H1 (cell line): ENCODE data around the gene RAD51B. TPM values are rescaled to one million over a fixed set of nuclear protein-coding genes. Genes with fewer than 3 reads are reported as not detected.

ENCODE experiments used
- CTCF ChIA-PET: fragments of 300-600 bp; sonication (Branson Sonifier 250); formaldehyde crosslinking; loops from one replicate; lab custom pipeline; 2021; ENCODE audit not compliant: partially characterized antibody; lab: Charles Lee
- POLR2A ChIA-PET: fragments of 300-600 bp; sonication (Branson Sonifier 250); formaldehyde crosslinking; loops from one replicate; lab custom pipeline; 2021; ENCODE audit warnings: inconsistent platforms; ENCODE audit not compliant: partially characterized antibody; lab: Charles Lee
- DNase-seq, 2 experiments: peaks; one replicate each; pipeline versions ENCODE4 v3.0.0 to v3.0.0-alpha.2; 2010 to 2022; ENCODE audit warnings: low spot score in 2 of 2, low read depth in 1 of 2, mixed read lengths in 1 of 2
- FAIRE-seq: peaks from 2 replicates; lab custom pipeline; 2011; peaks lifted over from hg19 to GRCh38; lab: Jason Lieb, UNC
- H2AFZ ChIP-seq: 2 replicates; pipeline ENCODE4 v1.8.1; 2012; ENCODE audit warnings: low read length, inconsistent platforms
- H2AK5ac ChIP-seq: 2 replicates; pipeline ENCODE4 v1.6.1; 2013; ENCODE audit warnings: low read depth, low read length
- H2BK120ac ChIP-seq: replicated peaks from 2 replicates; pipeline ENCODE3; 2013; ENCODE audit warnings: low read depth, low read length, inconsistent platforms
- H2BK12ac ChIP-seq: 2 replicates; pipeline ENCODE4 v1.6.1; 2013; ENCODE audit warnings: low read depth, low read length
- H2BK15ac ChIP-seq: 2 replicates; pipeline ENCODE4 v1.6.1; 2013; ENCODE audit warnings: low read length
- H2BK20ac ChIP-seq: 2 replicates; pipeline ENCODE4 v1.6.1; 2013; ENCODE audit warnings: low read length
- H2BK5ac ChIP-seq: 2 replicates; pipeline ENCODE4 v1.6.1; 2013; ENCODE audit warnings: low read depth, low read length
- H3K14ac ChIP-seq: 2 replicates; pipeline ENCODE4 v1.6.1; 2013; ENCODE audit warnings: inconsistent platforms; ENCODE audit not compliant: insufficient read length
- H3K18ac ChIP-seq: 2 replicates; pipeline ENCODE4 v1.6.1; 2013; ENCODE audit warnings: low read length; ENCODE audit errors: extremely low read depth
- H3K23ac ChIP-seq: 2 replicates; pipeline ENCODE4 v1.6.1; 2013; ENCODE audit warnings: inconsistent platforms; ENCODE audit not compliant: insufficient read length
- H3K23me2 ChIP-seq: 2 replicates; pipeline ENCODE4 v1.6.1; 2013; ENCODE audit warnings: low read depth, low read length
- H3K27ac ChIP-seq: 2 replicates; pipeline ENCODE4 v1.6.1; 2011; ENCODE audit warnings: low read depth, low read length, inconsistent platforms
- H3K27me3 ChIP-seq, 4 experiments: replicated peaks in 1 of 4; 1 replicate in 1 of 4; 2 replicates in 3 of 4; pipeline versions ENCODE4 v1.6.1 to v1.8.1; 2011 to 2013; ENCODE audit warnings: low read length in 3 of 4, mild to moderate bottlenecking in 3 of 4, inconsistent platforms in 2 of 4, mixed read lengths in 2 of 4, moderate library complexity in 1 of 4; ENCODE audit not compliant: control insufficient read depth in 3 of 4, insufficient read depth in 3 of 4; ENCODE audit errors: extremely low read depth in 1 of 4
- H3K36me3 ChIP-seq, 4 experiments: 2 replicates each; pipeline versions ENCODE4 v1.6.1 to v1.8.1; 2011 to 2013; ENCODE audit warnings: mild to moderate bottlenecking in 4 of 4, low read length in 3 of 4, moderate library complexity in 2 of 4, control low read depth in 1 of 4, inconsistent platforms in 1 of 4; ENCODE audit not compliant: insufficient read depth in 4 of 4, control insufficient read depth in 2 of 4
- H3K4ac ChIP-seq: replicated peaks from 2 replicates; pipeline ENCODE3; 2013; ENCODE audit warnings: low read length, low read depth, mixed read lengths, inconsistent platforms; ENCODE audit not compliant: insufficient read length
- H3K4me1 ChIP-seq, 4 experiments: replicated peaks in 1 of 4; 1 replicate in 1 of 4; 2 replicates in 3 of 4; pipeline versions ENCODE4 v1.6.1 to v1.8.1; 2011 to 2013; ENCODE audit warnings: low read length in 3 of 4, inconsistent platforms in 2 of 4, mixed read lengths in 1 of 4; ENCODE audit not compliant: insufficient read depth in 4 of 4, control insufficient read depth in 3 of 4
- H3K4me2 ChIP-seq, 2 experiments: 2 replicates each; pipeline versions ENCODE4 v1.6.1 to v1.8.1; 2011 to 2013; ENCODE audit warnings: low read depth in 2 of 2, low read length in 2 of 2, control low read depth in 1 of 2, inconsistent platforms in 1 of 2, mild to moderate bottlenecking in 1 of 2; ENCODE audit not compliant: insufficient read depth in 1 of 2
- H3K4me3 ChIP-seq, 4 experiments: fragments of 200-600, 300-600 bp in 1 of 4; sonication (generic), shearing (Covaris generic), sonication (Bioruptor Twin) in 1 of 4; 2 replicates each; pipeline versions ENCODE4 v1.5.1 to v1.8.1; 2011 to 2016; ENCODE audit warnings: low read length in 4 of 4, low read depth in 3 of 4, control low read depth in 2 of 4, inconsistent platforms in 2 of 4, mild to moderate bottlenecking in 2 of 4, mixed read lengths in 1 of 4, moderate library complexity in 1 of 4; ENCODE audit not compliant: insufficient read depth in 2 of 4; ENCODE audit errors: extremely low read depth in 1 of 4
- H3K56ac ChIP-seq: replicated peaks from 2 replicates; pipeline ENCODE3; 2013; ENCODE audit warnings: low read depth, mild to moderate bottlenecking, mixed read lengths, low read length, inconsistent platforms; ENCODE audit not compliant: insufficient read length
- H3K79me1 ChIP-seq: 2 replicates; pipeline ENCODE4 v1.6.1; 2013; ENCODE audit warnings: low read depth, low read length, control low read depth
- H3K79me2 ChIP-seq, 2 experiments: 2 replicates each; pipeline versions ENCODE4 v1.6.1 to v1.8.1; 2012 to 2013; ENCODE audit warnings: low read length in 2 of 2, mild to moderate bottlenecking in 2 of 2, inconsistent platforms in 1 of 2; ENCODE audit not compliant: insufficient read depth in 2 of 2, control insufficient read depth in 1 of 2
- H3K9ac ChIP-seq, 4 experiments: replicated peaks in 1 of 4; 1 replicate in 1 of 4; 2 replicates in 3 of 4; pipeline versions ENCODE4 v1.6.1 to v1.8.1; 2011 to 2013; ENCODE audit warnings: low read depth in 3 of 4, low read length in 3 of 4, control low read depth in 2 of 4, mild to moderate bottlenecking in 2 of 4, moderate library complexity in 2 of 4, inconsistent platforms in 1 of 4; ENCODE audit errors: extremely low read depth in 1 of 4
- H3K9me3 ChIP-seq, 2 experiments: 2 replicates each; pipeline versions ENCODE4 v1.6.1 to v1.8.1; 2012 to 2013; ENCODE audit warnings: mild to moderate bottlenecking in 2 of 2, moderate library complexity in 2 of 2, control low read depth in 1 of 2, inconsistent platforms in 1 of 2, low read depth in 1 of 2, low read length in 1 of 2, mixed read lengths in 1 of 2; ENCODE audit not compliant: insufficient read depth in 2 of 2
- H4K20me1 ChIP-seq, 2 experiments: replicated peaks in 1 of 2; 2 replicates each; pipeline versions ENCODE3 to v1.8.1; 2011 to 2013; ENCODE audit warnings: inconsistent platforms in 2 of 2, low read length in 2 of 2, mild to moderate bottlenecking in 1 of 2; ENCODE audit not compliant: insufficient read depth in 2 of 2, control insufficient read depth in 1 of 2
- H4K5ac ChIP-seq: 2 replicates; pipeline ENCODE4 v1.6.1; 2013; ENCODE audit warnings: low read length, low read depth, mixed read lengths, inconsistent platforms; ENCODE audit not compliant: insufficient read length
- H4K8ac ChIP-seq: 2 replicates; pipeline ENCODE4 v1.8.0; 2013; ENCODE audit warnings: mild to moderate bottlenecking, moderate library complexity, low read length, inconsistent platforms; ENCODE audit not compliant: insufficient read depth; ENCODE audit errors: extremely low read depth
- H4K91ac ChIP-seq: replicated peaks from 2 replicates; pipeline ENCODE3; 2013; ENCODE audit warnings: low read length, mixed read lengths, inconsistent platforms; ENCODE audit not compliant: insufficient read length
- GABPA ChIP-seq: IDR thresholded peaks from 2 replicates; pipeline ENCODE4 v1.6.1; 2011; ENCODE audit warnings: mild to moderate bottlenecking, low read length, moderate library complexity, borderline replicate concordance; ENCODE audit not compliant: insufficient read depth
- NANOG ChIP-seq: IDR thresholded peaks from 2 replicates; pipeline ENCODE4 v1.6.1; 2011; ENCODE audit warnings: low read length, low read depth, mild to moderate bottlenecking, inconsistent platforms; ENCODE audit not compliant: insufficient read depth, poor library complexity, severe bottlenecking
- SIN3A ChIP-seq, 2 experiments: IDR thresholded peaks in 1 of 2; conservative IDR thresholded peaks in 1 of 2; 2 replicates each; pipeline ENCODE4 v1.6.1; 2011 to 2012; ENCODE audit warnings: low read length in 2 of 2, improper control_type of control experiment in 1 of 2, low read depth in 1 of 2, mild to moderate bottlenecking in 1 of 2
- SRF ChIP-seq: IDR thresholded peaks from 2 replicates; pipeline ENCODE4 v1.6.1; 2011; ENCODE audit warnings: mild to moderate bottlenecking, low read depth, low read length, moderate library complexity
- WGBS, 2 experiments: shearing (Covaris generic) in 1 of 2; methylation state at CpG; one replicate each; pipeline versions ENCODE4 v1.1.6 to v1.1.7; 2013 to 2015; ENCODE audit warnings: low lambda C conversion rate in 2 of 2, mixed read lengths in 2 of 2, inconsistent platforms in 1 of 2, low coverage in 1 of 2, missing lambda C conversion rate in 1 of 2; ENCODE audit not compliant: insufficient replicate concordance in 2 of 2, insufficient coverage in 1 of 2, insufficient read length in 1 of 2; ENCODE audit errors: extremely low coverage in 1 of 2, missing lambda C conversion rate in 1 of 2; 5-methylcytosine and 5-hydroxymethylcytosine counted together
- polyA plus RNA-seq, 7 experiments: library from polyadenylated mRNA; depleted of rRNA in 3 of 7; stranded (reverse) in 5 of 7; unstranded in 2 of 7; fragments of >200 nt in 5 of 7; fragments of 200-250 nt in 2 of 7; gene quantifications; 1 replicate in 5 of 7; 2 replicates in 1 of 7; 4 replicates in 1 of 7; pipeline versions ENCODE4 v1.2.1 to v1.2.3, GENCODE V29; 2011 to 2013; ENCODE audit warnings: missing spikeins in 2 of 7, mixed read lengths in 2 of 7
- total RNA-seq: library from RNA; stranded (reverse); fragmentation: NEBNext Ultra II Directional; extraction: Animal tissue kit (Norgen Biotek cat#: 25700); gene quantifications from 2 replicates; pipeline ENCODE4 v1.2.1, GENCODE V29; 2021

Gene RAD51B
- total and polyA plus RNA-seq, 2 of the 8 experiments (the other 6 are each of a cell fraction or from before 2014, with no cell fraction given): 3.9 to 14.9 TPM

- no peaks in the 10 kb centered on the region for H3K36me3 ChIP-seq
- no peak overlapping the region for H4K5ac ChIP-seq
- H3K4ac ChIP-seq: no peak overlapping the region
- no peak overlapping the region for H2AK5ac ChIP-seq
- H3K9me3 ChIP-seq: no peaks in the 10 kb centered on the region
- no peak overlapping the region for H2BK120ac ChIP-seq
- H3K23me2 ChIP-seq: no peaks in the 10 kb centered on the region
- no peaks in the 10 kb centered on the region for H3K79me2 ChIP-seq
- no peak overlapping the region for H3K18ac ChIP-seq
- H2BK20ac ChIP-seq: no peak overlapping the region
- CTCF ChIA-PET: interaction anchor here (0.6 to 1.0 kb wide), 3 partner anchors 18 to 68 kb away, joined by 3 to 4 read pairs (median 3); no protein-coding TSS in a partner anchor
- H3K27me3 ChIP-seq: no peaks in the 10 kb centered on the region
- TF ChIP-seq SRF (no peak), NANOG (no peak), GABPA (no peak), SIN3A (conservative IDR thresholded peaks at IDR 0.05 in 1 of 2, IDR thresholded peaks at IDR 0.05 in 1 of 2; ENCODE audit: low read depth in 1 of 2, low read length in 2 of 2) (no peak)
- no peak overlapping the region for H3K56ac ChIP-seq
- H3K9ac ChIP-seq: no peak overlapping the region
- H3K4me3 ChIP-seq: no peak overlapping the region
- no peak overlapping the region for H2BK12ac ChIP-seq
- DNase-seq (no peak), FAIRE-seq (no peak)
- no peak overlapping the region for H4K91ac ChIP-seq
- H4K8ac ChIP-seq: no peak overlapping the region
- H2BK5ac ChIP-seq: no peak overlapping the region
- H4K20me1 ChIP-seq: no peaks in the 10 kb centered on the region
- WGBS, 2 experiments: 94% methylated on average over 3 of the region's 3 CpGs; no CpG with 5 or more reads in 1 of the 2 experiments
- no peaks in the 10 kb centered on the region for H3K79me1 ChIP-seq
- H2AFZ ChIP-seq: no peak overlapping the region
- no peak overlapping the region for H3K4me2 ChIP-seq
- no peak overlapping the region for H3K14ac ChIP-seq
- POLR2A ChIA-PET: interaction anchor here (1.0 kb wide), 1 partner anchor 9 kb away, joined by 3 read pairs; no protein-coding TSS in a partner anchor
- H3K27ac ChIP-seq: no peak overlapping the region
- no peak overlapping the region for H2BK15ac ChIP-seq
- H3K4me1 ChIP-seq: peaks cover 0 to 7% (median 3%) of the 10 kb centered on the region in 4 experiments; a peak in 2 of 7 replicates
- H3K23ac ChIP-seq: no peak overlapping the region
Observed at GRCh38 chr14:68315081-68315480, 495.5 kb downstream of the RAD51B start.
